Activated CD8-positive, alpha-beta memory T cell treated with anti-CD3 and anti-CD28 coated beads, Interleukin-2, amount 50 U/mL, for 24 hours (primary cell): ENCODE data around the gene TDRD1.
"Not testable (repeated sequence)": the region's sequence is repeated elsewhere in the genome, so short reads cannot be mapped to it uniquely, and the experiment has no call there.

ENCODE experiments used
- DNase-seq: peaks from one replicate; pipeline ENCODE4 v3.0.0-alpha.2; 2020; ENCODE audit errors: extremely low read depth

The TDRD1 gene, protein sequence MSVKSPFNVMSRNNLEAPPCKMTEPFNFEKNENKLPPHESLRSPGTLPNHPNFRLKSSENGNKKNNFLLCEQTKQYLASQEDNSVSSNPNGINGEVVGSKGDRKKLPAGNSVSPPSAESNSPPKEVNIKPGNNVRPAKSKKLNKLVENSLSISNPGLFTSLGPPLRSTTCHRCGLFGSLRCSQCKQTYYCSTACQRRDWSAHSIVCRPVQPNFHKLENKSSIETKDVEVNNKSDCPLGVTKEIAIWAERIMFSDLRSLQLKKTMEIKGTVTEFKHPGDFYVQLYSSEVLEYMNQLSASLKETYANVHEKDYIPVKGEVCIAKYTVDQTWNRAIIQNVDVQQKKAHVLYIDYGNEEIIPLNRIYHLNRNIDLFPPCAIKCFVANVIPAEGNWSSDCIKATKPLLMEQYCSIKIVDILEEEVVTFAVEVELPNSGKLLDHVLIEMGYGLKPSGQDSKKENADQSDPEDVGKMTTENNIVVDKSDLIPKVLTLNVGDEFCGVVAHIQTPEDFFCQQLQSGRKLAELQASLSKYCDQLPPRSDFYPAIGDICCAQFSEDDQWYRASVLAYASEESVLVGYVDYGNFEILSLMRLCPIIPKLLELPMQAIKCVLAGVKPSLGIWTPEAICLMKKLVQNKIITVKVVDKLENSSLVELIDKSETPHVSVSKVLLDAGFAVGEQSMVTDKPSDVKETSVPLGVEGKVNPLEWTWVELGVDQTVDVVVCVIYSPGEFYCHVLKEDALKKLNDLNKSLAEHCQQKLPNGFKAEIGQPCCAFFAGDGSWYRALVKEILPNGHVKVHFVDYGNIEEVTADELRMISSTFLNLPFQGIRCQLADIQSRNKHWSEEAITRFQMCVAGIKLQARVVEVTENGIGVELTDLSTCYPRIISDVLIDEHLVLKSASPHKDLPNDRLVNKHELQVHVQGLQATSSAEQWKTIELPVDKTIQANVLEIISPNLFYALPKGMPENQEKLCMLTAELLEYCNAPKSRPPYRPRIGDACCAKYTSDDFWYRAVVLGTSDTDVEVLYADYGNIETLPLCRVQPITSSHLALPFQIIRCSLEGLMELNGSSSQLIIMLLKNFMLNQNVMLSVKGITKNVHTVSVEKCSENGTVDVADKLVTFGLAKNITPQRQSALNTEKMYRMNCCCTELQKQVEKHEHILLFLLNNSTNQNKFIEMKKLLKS

DNA sequence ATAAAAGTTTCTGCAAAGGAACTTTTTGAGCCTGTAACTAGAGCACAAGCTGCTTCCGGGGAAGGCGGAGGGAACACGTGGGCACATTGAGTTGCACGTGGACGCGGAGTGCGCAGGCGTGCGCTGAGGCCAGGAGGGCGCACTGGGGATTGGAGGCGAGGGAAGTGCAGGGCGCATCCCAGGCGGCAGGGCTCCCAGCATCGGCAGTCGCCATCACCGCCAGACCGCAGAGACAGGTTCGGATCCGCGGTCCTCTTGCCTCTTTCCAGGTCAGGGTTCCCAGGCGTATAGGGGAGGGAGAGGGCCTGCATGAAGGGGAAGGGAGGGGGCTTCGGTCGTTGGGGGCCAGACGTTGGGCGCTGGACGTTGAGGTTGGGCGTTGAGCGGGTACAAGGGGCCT lies at the start of gene TDRD1:
TDRD1 (plus strand) TSS at position 206 of the 400 bp plus-strand sequence. CDS start 8,479 bp downstream, outside the sequence.
- no peak for DNase-seq

GRCh38 chr10:114131094-114131493 lies 48.1 kb upstream of the TDRD1 start:
- no peak for DNase-seq

- DNase-seq = no peak
These were observed 43.7 kb upstream of the TDRD1 start for GRCh38 chr10:114135476-114135875.

- no peak for DNase-seq
These were observed 40.6 kb upstream of the TDRD1 start for GRCh38 chr10:114138581-114138980.

DNA sequence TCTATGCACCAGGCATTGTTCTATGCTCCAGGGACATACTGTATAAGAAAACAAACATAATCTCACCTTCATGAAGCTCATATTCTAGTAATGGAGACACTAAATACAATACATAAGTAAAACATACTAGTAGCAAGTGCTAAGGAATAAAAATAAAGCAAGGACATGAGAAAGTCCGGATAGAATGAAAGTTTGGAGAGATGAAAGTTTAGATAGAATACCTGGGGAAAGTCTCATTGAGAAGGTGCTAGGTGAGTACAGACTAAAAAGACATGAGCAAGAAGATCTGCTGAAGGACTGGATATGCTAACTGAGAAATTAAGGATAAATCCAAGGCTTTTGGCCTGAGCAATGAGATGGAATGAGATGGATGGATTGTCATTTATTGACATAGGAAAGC lies 39.1 kb upstream of the TDRD1 start:
- no peak for DNase-seq

DNA sequence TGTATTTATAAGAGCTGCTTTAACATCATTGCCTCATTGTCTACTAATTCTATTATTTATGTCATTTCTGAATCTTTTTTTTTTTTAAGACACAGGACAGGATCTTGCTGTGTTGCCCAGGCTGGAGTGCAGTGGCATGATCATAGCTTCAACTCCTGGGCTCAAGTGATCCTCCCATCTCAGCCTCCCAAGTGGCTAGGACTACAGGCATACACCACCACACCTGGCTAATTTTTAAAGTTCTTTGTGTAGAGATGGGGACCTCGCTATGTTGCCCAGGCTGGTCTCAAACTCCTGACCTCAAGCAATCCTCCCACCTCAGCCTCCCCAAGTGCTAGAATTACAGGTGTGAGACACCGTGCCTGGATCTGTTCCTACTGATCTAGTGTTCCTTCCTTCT lies 38.3 kb upstream of the TDRD1 start:
- not testable (repeated sequence) for DNase-seq

DNA sequence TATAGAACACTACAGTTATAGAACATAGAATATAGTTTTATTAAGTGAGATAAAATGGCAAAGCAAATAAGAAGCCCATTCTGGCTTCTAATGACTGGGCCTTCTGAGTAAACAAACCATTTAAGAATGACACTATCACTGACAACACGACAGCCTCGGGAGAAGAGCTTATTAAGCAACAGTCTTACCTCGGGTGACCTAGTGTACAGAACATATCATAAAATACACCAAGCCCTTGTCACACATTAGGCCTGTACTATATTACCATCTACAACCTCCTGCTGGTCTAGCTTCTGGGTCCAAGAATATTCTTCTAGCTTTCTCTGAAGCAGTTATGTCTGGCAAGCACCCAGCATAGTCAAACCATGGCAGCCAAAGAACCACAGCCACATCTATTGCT lies 37.1 kb upstream of the TDRD1 start:
- DNase-seq = no peak

- DNase-seq = no peak
These were observed 36.0 kb upstream of the TDRD1 start for GRCh38 chr10:114143160-114143559.

- not testable (repeated sequence) for DNase-seq
These were observed 29.7 kb upstream of the TDRD1 start for GRCh38 chr10:114149476-114149875.

- no peak for DNase-seq
These were observed 27.7 kb upstream of the TDRD1 start for GRCh38 chr10:114151486-114151885.

DNA sequence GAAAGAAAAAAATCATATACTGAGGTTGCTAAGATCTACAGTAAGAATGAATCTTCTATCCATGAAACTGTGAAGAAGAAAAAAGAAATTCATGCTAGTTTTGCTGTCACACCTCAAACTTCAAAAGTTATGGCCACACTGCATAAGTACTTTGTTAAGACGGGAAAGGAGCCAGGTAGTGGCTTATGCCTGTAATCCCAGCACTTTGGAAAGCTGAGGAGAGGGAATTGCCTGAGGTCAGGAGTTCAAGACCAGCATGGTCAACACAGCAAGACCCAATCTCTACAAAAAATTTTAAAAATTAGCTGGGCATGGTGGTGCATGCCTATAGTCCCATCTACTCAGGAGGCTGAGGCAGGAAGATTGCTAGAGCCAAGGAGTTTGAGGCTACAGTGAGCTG lies 27.3 kb upstream of the TDRD1 start:
- DNase-seq = no peak

DNA sequence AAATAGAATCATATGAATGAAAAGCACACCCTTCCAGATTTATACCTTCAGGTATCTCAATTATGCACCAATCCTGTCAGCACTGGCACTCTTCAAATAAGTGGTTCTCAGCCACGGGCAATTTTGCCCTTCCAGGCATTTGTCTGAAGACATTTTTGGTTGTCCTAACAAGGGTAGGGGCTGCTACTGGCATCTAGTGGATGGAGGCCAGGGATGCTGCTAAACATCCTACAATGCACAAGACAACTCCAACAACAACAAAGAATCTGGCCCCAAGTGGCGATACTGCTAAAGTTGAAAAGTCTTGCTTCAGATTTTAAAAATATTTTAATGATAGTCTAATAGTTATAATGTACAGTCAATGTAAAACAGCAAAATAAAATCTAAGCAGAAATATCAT lies 21.2 kb upstream of the TDRD1 start:
- no peak for DNase-seq

DNA sequence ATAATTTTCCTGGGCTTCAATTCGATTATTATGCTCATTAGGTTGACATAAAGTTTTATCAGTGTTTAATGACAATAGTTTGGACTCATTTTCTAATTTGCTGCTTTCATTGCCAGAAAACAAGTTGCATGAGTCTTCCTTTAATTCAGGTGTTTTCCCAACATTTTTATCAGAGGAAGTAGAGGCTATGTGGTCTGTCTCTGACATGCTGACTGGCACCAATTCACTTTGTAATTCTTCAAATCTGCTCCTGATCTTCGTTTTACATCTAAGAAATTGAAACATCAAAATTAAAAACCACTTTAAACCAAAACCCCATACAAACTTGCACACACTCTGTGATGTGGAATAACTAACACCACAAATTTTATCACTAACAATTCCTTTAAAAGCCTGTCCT lies 16.1 kb upstream of the TDRD1 start:
- no peak for DNase-seq

GRCh38 chr10:114166043-114166442 lies 13.1 kb upstream of the TDRD1 start:
- DNase-seq = no peak

- no peak for DNase-seq
These were observed 12.7 kb upstream of the TDRD1 start for GRCh38 chr10:114166494-114166893.

- no peak for DNase-seq
These were observed 11.2 kb upstream of the TDRD1 start for GRCh38 chr10:114167985-114168384.

DNA sequence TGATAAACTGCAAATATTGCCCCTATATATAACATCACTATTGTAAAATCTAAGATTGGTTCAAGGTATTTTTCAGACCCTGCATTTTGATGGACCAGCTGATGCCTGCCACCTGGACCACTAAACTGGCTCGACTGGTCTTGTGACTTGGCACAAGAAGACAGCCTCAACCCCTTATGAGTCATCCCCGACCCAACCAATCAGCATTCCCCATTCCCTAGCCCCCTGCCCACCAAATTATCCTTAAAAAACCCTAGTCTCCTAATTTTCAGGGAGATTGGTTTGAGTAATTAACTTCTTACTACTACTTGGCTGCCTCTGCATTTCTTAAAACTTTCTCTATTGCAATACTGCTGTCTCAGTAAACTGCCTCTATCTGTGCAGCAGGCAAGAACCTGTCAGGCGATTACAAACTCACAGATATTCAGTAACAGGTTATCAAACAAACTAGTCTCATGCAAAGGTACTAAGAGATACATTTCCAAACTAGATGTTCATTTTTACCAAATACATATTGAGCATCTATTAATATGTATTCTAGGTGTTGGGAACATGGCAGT lies 10.6 kb upstream of the TDRD1 start:
- no peak for DNase-seq

DNA sequence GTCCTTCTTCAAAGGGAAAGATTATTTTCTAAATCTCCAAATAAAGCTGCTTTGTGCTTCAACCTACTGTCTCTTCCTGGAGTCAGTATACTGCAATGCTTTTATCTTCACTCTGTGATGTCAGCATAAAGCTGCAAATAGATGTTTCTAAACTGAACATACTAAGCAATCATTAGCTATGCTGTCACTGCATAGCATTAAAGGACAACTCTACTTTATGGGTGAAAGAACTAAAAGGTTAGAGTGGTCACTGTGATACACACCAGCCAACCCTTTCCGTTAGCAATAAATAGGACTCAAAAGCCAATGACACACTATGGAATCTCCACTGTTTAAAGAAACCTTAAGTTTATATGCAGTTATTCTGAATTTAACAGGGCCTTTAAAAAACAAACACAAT lies 6.9 kb upstream of the TDRD1 start:
- no peak for DNase-seq

- no peak for DNase-seq
These were observed 6.2 kb upstream of the TDRD1 start for GRCh38 chr10:114172776-114173602.

DNA sequence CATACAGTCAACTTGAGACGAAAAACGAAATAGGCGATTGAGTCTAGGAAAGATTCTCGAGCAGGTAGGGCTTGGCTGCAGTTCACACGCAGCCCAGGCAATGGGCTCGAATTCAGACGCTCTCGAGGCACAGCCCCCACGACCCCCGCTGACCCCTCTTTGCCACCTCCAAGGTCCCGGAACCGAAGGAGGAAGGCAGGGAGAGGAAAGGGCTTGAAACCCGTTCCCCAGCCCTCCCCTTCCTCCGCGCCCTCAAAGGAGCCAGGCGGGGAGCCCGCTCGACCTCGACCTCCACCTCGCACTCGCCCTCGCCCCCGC lies 5.6 kb upstream of the TDRD1 start:
- no peak for DNase-seq
